GM12892 (cell line): ENCODE data around the gene JOSD2.

Source experiments
- POLR2A ChIP-seq: IDR thresholded peaks from 2 replicates; pipeline ENCODE4 v1.6.1; 2011; ENCODE audit warnings: low read depth, low read length, control low read depth
- POLR2AphosphoS5 ChIP-seq: IDR thresholded peaks from 2 replicates; pipeline ENCODE4 v1.6.1; 2011; ENCODE audit warnings: low read depth, low read length, control low read depth
- TAF1 ChIP-seq: IDR thresholded peaks from 2 replicates; pipeline ENCODE4 v1.6.1; 2011; ENCODE audit warnings: low read depth, mild to moderate bottlenecking, control low read depth, low read length, borderline replicate concordance

DNA sequence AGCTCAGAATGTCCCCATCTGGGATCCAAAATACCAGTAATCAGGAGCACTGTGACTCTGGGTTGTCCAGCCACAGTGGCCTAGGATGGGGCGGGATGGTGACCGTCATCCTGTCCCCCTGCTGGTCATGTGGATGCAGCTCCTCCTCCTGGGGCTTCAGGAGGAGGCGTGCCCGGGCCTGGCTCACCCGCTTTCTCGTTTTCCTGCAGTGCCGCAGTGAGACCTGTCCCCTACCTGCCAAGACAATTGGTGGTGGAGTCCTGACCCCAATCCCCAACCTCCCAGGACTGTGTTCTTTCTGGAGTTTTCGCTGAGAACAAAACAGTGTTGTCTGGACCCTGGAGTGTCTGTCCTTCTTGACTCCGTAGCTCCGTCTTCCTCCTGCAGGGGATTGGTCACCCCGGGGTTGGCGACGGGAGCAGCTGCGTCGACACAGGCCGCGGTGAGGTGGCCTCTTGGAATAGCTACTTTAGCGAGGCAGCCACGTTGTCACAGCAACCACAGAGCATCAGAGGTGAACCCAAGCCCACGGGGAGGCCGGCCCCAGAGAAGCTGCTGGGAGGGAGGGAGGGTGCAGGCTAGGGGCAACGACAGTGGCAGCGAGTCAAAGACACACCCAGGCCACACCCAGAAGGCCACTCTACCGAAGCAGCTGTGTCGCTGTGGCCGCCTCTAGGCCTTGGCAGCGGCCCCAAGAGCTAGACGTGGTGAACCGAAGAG, 44.8 kb downstream of the JOSD2 start:
- TF ChIP-seq POLR2AphosphoS5, result no peak
- TF ChIP-seq TAF1, result no peak
- no peak for TF ChIP-seq POLR2A
